GM12865 (cell line): ENCODE measurements around the gene SHISAL1.

ENCODE experiments used
- DNase-seq: peaks from one replicate; pipeline ENCODE4 v3.0.0; 2010; ENCODE audit warnings: low read depth
- H3K4me3 ChIP-seq: 2 replicates; pipeline ENCODE4 v1.5.1; 2011; ENCODE audit warnings: mild to moderate bottlenecking, low read depth, low read length, control low read depth
- TF ChIP-seq, protein P1 (sequence below): IDR thresholded peaks from 2 replicates; pipeline ENCODE4 v1.5.1; 2011; ENCODE audit warnings: low read length, control low read depth, low read depth, inconsistent platforms; ENCODE audit not compliant: insufficient read depth; ENCODE audit errors: missing control alignments

SHISAL1 gene

GRCh38 chr22:44277386-44278135, 35.2 kb downstream of the SHISAL1 start:
- no peak overlapping the region for H3K4me3 ChIP-seq
- TF ChIP-seq, protein P1, sequence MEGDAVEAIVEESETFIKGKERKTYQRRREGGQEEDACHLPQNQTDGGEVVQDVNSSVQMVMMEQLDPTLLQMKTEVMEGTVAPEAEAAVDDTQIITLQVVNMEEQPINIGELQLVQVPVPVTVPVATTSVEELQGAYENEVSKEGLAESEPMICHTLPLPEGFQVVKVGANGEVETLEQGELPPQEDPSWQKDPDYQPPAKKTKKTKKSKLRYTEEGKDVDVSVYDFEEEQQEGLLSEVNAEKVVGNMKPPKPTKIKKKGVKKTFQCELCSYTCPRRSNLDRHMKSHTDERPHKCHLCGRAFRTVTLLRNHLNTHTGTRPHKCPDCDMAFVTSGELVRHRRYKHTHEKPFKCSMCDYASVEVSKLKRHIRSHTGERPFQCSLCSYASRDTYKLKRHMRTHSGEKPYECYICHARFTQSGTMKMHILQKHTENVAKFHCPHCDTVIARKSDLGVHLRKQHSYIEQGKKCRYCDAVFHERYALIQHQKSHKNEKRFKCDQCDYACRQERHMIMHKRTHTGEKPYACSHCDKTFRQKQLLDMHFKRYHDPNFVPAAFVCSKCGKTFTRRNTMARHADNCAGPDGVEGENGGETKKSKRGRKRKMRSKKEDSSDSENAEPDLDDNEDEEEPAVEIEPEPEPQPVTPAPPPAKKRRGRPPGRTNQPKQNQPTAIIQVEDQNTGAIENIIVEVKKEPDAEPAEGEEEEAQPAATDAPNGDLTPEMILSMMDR: no peak
- DNase-seq: no peak

DNA sequence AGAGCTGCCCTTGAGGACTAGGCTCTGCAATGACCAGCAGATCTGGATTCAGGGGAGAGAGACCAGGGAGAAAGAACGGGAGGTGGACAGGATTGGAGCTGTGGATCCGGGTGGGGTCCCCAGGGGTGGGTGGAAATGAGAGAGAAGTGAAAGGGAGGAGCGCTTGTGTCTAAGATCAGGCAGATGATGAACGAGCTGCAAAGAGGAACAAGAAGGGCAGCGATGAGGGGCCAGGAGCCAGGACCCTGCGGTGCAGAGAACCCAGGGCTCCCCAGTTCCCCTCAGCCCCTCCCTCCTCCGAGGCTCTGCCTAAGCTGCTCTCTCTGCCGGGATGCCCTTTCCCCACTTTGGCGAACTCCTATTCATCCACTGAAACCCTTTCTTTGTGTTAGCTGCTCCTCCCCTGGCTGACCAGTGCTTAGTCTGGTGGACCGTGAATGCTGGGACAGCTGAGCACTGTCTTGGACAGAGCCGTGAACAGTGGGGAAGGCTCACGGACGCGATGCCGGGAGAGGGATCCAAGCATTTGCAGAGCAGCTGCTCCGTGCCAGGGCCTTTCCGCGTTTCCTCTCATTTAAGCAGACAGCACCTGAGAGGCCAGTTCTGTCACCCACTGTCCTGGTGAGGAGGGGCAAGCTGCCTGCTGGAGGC, 35.9 kb downstream of the SHISAL1 start:
- no peak for DNase-seq
- no peak overlapping the region for H3K4me3 ChIP-seq
- TF ChIP-seq, protein P1: no peak

DNA sequence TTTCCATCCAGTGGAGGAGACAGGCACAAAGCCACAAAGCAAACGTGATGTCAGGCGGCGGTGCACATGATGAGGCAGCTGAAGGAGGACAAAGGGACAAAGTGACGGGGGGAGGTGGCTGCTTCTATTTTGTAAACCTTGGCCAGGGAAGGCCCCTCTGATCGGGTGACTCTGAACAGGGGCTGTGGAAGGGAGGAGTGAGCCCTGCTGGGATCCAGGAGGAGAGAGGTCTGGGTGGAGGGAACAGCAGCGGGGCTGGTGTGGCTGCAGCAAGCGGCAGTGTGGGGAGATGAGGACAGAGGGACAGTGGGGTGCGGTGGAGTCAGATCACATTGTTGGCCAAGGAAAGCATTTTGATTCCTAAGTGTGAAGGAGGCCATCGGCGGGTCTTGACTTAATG, 36.7 kb downstream of the SHISAL1 start:
- TF ChIP-seq, protein P1: no peak
- DNase-seq: no peak
- H3K4me3 ChIP-seq: no peak overlapping the region

DNA sequence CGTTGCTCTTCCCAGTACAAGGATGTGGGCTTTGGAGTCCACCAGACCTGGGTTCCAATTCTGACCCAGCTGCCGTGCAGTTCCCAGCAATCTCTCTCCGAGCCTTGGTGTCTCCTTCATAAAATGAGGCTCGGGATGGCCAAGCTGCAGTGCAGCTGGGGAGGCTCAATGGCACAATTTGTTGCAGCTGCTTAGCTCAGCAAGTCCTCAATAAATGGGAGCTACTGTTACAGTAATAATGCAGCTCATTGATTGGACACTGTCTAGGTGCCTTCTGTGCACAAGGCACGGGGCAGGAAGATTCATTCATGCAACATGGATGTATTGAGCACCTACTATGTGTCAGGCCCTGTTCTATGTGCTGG, 37.1 kb downstream of the SHISAL1 start:
- H3K4me3 ChIP-seq: no peak overlapping the region
- TF ChIP-seq, protein P1: no peak
- no peak for DNase-seq

DNA sequence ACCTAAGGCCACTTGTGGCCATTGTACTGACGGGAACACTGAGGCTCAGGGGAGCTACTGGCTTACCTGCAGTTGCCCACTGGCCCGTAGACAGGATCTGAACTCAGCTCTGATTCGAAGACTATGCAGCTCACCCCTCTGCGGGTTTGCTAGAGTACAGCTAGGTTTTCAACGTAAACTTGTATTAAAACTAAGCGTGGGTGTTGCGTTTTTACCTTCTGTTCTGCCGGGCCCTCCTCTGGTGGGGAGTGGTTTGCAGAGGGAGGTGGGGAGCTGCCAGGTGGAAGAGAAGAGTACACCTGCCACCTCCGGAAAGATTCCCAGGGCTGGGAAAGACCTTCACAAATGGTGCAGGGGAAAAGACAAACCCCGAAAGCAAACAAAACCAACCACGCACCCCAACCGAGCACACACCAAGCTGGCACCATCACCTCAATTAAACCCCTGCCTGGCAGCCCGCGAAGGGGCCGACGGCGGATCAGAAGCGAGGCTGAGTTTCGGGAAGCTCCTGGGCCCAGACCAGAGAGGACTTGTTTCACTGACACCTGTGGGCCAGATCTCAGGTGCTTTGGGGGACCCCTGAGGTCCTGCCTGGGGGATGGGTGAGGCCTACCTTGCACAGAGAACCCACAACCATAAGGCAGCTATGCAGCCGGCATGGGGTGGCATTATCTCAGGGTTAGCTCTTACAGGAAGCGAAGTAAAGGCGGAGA, 37.7 kb downstream of the SHISAL1 start:
- no peak for DNase-seq
- TF ChIP-seq, protein P1: no peak

GRCh38 chr22:44273175-44273574, 39.6 kb downstream of the SHISAL1 start:
- H3K4me3 ChIP-seq: no peak overlapping the region
- TF ChIP-seq, protein P1: no peak
- DNase-seq: no peak

More for the DNA sequence above, 37.7 kb downstream of the SHISAL1 start:
- H3K4me3 ChIP-seq: no peak overlapping the region
